Caco-2 (cell line): Measurements from ENCODE around the gene MRM2. TPM values are rescaled to one million over a fixed set of nuclear protein-coding genes. Genes with fewer than 3 reads are reported as not detected.

ENCODE experiments used
- BruUV-seq: library from RNA; stranded (reverse); fragments of 400-500 nt; replicated peaks from 2 replicates; lab custom pipeline; 2021; lab: Mats Ljungman, UMichigan
- CTCF ChIA-PET: fragments of 300-600 bp; sonication (Branson Sonifier 250); formaldehyde crosslinking; loops from one replicate; lab custom pipeline; 2022; ENCODE audit warnings: antibody characterized with exemption; lab: Charles Lee
- POLR2A ChIA-PET: fragments of 300-600 bp; sonication (Branson Sonifier 250); formaldehyde crosslinking; loops from one replicate; lab custom pipeline; 2022; ENCODE audit warnings: antibody characterized with exemption; lab: Charles Lee
- DNase-seq, 2 experiments: peaks; one replicate each; pipeline versions ENCODE4 v3.0.0 to v3.0.0-alpha.2; 2020 to 2022
- H3K27me3 ChIP-seq: replicated peaks from 2 replicates; pipeline ENCODE4 v1.6.0; 2011; ENCODE audit warnings: low read length; ENCODE audit not compliant: control insufficient read depth, insufficient read depth
- H3K36me3 ChIP-seq: 2 replicates; pipeline ENCODE4 v1.5.1; 2011; ENCODE audit warnings: low read length; ENCODE audit not compliant: control insufficient read depth, insufficient read depth
- H3K4me1 ChIP-seq: fragments of 250-450 bp; sonication (Bioruptor Pico); 2 replicates; pipeline ENCODE4 v1.5.1; 2020; ENCODE audit warnings: mild to moderate bottlenecking
- H3K4me3 ChIP-seq: 2 replicates; pipeline ENCODE4 v1.5.1; 2011; ENCODE audit warnings: low read depth, mild to moderate bottlenecking, control low read depth, low read length
- H3K9me3 ChIP-seq: fragments of 250-450 bp; sonication (Bioruptor Pico); 2 replicates; pipeline ENCODE4 v1.5.1; 2020; ENCODE audit warnings: mild to moderate bottlenecking, moderate library complexity
- H3K27ac Mint-ChIP-seq: one replicate; pipeline ENCODE4 v1.8.0; 2022; ENCODE audit warnings: mixed read lengths; ENCODE audit not compliant: unreplicated experiment
- H3K27me3 Mint-ChIP-seq: one replicate; pipeline ENCODE4 v1.8.0; 2022; ENCODE audit warnings: mixed read lengths; ENCODE audit not compliant: insufficient read depth, unreplicated experiment
- H3K36me3 Mint-ChIP-seq: one replicate; pipeline ENCODE4 v1.8.0; 2022; ENCODE audit warnings: mild to moderate bottlenecking, mixed read lengths; ENCODE audit not compliant: insufficient read depth, unreplicated experiment
- H3K4me1 Mint-ChIP-seq: one replicate; pipeline ENCODE4 v1.8.0; 2022; ENCODE audit warnings: low read depth, mixed read lengths; ENCODE audit not compliant: unreplicated experiment
- H3K4me3 Mint-ChIP-seq: one replicate; pipeline ENCODE4 v1.8.0; 2022; ENCODE audit warnings: mild to moderate bottlenecking, moderate library complexity, mixed read lengths; ENCODE audit not compliant: unreplicated experiment
- H3K9me3 Mint-ChIP-seq: one replicate; pipeline ENCODE4 v1.8.0; 2022; ENCODE audit warnings: mixed read lengths; ENCODE audit not compliant: unreplicated experiment
- CTCF ChIP-seq, 2 experiments: fragments of 200-600 bp in 1 of 2; IDR thresholded peaks; 1 replicate in 1 of 2; 2 replicates in 1 of 2; pipeline versions ENCODE4 v1.5.1 to v1.8.0; 2011 to 2022; ENCODE audit warnings: antibody characterized with exemption in 1 of 2, control low read depth in 1 of 2, inconsistent platforms in 1 of 2, low read depth in 1 of 2, low read length in 1 of 2, mild to moderate bottlenecking in 1 of 2, moderate library complexity in 1 of 2; ENCODE audit not compliant: insufficient read depth in 1 of 2, severe bottlenecking in 1 of 2, unreplicated experiment in 1 of 2
- intact Hi-C: fragments of 100-400 bp; cut with micrococcal nuclease; formaldehyde crosslinking; loops from one replicate; pipeline ENCODE4 v1.10.0; 2022; ENCODE audit not compliant: unreplicated experiment
- total RNA-seq: library from RNA; stranded (reverse); gene quantifications from 2 replicates; pipeline ENCODE4 v1.2.3, GENCODE V29; 2022

Gene MRM2
- total RNA-seq, 1 experiment from 2014 or later: 48.8 TPM

GRCh38 chr7:2213551-2214215 lies 28.3 kb downstream of the MRM2 start:
- H3K36me3 Mint-ChIP-seq: peaks cover 73% of the 10 kb centered on the region
- no peak for TF ChIP-seq CTCF (IDR thresholded peaks at IDR 0.05; ENCODE audit: insufficient read depth in 1 of 2, low read depth in 1 of 2, low read length in 1 of 2, severe bottlenecking in 1 of 2, unreplicated experiment in 1 of 2)
- H3K36me3 ChIP-seq: peaks cover 10% of the 10 kb centered on the region
- no peak overlapping the region for H3K4me3 ChIP-seq
- BruUV-seq: no TSS peak
- H3K9me3 Mint-ChIP-seq: no peaks in the 10 kb centered on the region
- no peaks in the 10 kb centered on the region for H3K27me3 Mint-ChIP-seq
- no peaks in the 10 kb centered on the region for H3K4me1 ChIP-seq
- POLR2A ChIA-PET: interaction anchor here (0.6 kb wide), 1 partner anchor 35 kb away, joined by 4 read pairs; no protein-coding TSS in a partner anchor
- no peak overlapping the region for H3K4me3 Mint-ChIP-seq
- intact Hi-C loops: no loop called here
- H3K27me3 ChIP-seq: no peaks in the 10 kb centered on the region
- CTCF ChIA-PET: interaction anchor here (0.7 kb wide), 1 partner anchor 135 kb away, joined by 3 read pairs; no protein-coding TSS in a partner anchor
- DNase-seq: no peak
- H3K27ac Mint-ChIP-seq: no peak overlapping the region
- H3K9me3 ChIP-seq: no peaks in the 10 kb centered on the region
- no peaks in the 10 kb centered on the region for H3K4me1 Mint-ChIP-seq

GRCh38 chr7:2212906-2213305 lies 29.1 kb downstream of the MRM2 start:
- no peak overlapping the region for H3K27ac Mint-ChIP-seq
- H3K36me3 Mint-ChIP-seq: peaks cover 68% of the 10 kb centered on the region
- intact Hi-C loops: no loop called here

DNA sequence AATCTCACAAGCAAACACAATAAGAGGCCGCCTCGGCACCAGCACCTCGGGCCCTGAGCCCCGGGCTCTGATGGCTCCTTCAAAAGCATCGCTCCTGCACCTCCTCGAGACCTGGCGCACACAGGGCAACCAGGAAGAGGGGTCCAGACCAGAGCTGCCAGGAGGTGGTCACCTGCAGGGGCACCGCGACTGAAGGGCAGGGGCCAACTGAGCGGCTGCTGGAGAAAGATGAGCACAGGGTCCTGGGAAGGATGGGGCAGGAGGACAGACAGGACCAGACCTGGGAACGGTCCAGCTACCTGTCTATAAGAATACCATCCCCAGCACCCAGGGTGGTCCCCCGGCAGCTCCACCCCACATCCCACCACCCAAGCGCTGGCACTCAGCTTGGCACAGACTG lies 30.1 kb downstream of the MRM2 start:
- H3K27me3 Mint-ChIP-seq: no peaks in the 10 kb centered on the region
- POLR2A ChIA-PET: no interaction called here
- no peaks in the 10 kb centered on the region for H3K27me3 ChIP-seq
- CTCF ChIA-PET: interaction anchor here (0.6 kb wide), 1 partner anchor 200 kb away, joined by 5 read pairs; no protein-coding TSS in a partner anchor
- H3K4me3 ChIP-seq: no peak overlapping the region
- H3K36me3 ChIP-seq: peaks cover 13% of the 10 kb centered on the region
- no peaks in the 10 kb centered on the region for H3K9me3 ChIP-seq
- H3K4me3 Mint-ChIP-seq: no peak overlapping the region
- intact Hi-C loops: no loop called here
- no TSS peak for BruUV-seq
- no peak for TF ChIP-seq CTCF (IDR thresholded peaks at IDR 0.05; ENCODE audit: insufficient read depth in 1 of 2, low read depth in 1 of 2, low read length in 1 of 2, severe bottlenecking in 1 of 2, unreplicated experiment in 1 of 2)
- H3K4me1 ChIP-seq: no peaks in the 10 kb centered on the region
- no peaks in the 10 kb centered on the region for H3K9me3 Mint-ChIP-seq
- H3K27ac Mint-ChIP-seq: no peak overlapping the region
- peaks cover 67% of the 10 kb centered on the region for H3K36me3 Mint-ChIP-seq
- no peak for DNase-seq
- no peaks in the 10 kb centered on the region for H3K4me1 Mint-ChIP-seq

More at GRCh38 chr7:2212906-2213305, 29.1 kb downstream of the MRM2 start:
- Mint-ChIP-seq H3K27me3 (no peaks in the 10 kb centered on the region), H3K4me3 (no peak overlapping the region), H3K9me3 (no peaks in the 10 kb centered on the region), H3K4me1 (no peaks in the 10 kb centered on the region)
- no peak for DNase-seq
- no peaks in the 10 kb centered on the region for H3K9me3 ChIP-seq
- H3K4me1 ChIP-seq: no peaks in the 10 kb centered on the region
- CTCF ChIA-PET: interaction anchor here (0.7 kb wide), 1 partner anchor 136 kb away, joined by 3 read pairs; no protein-coding TSS in a partner anchor
- no TSS peak for BruUV-seq
- TF ChIP-seq CTCF (IDR thresholded peaks at IDR 0.05; ENCODE audit: insufficient read depth in 1 of 2, low read depth in 1 of 2, low read length in 1 of 2, severe bottlenecking in 1 of 2, unreplicated experiment in 1 of 2): no peak
- H3K36me3 ChIP-seq: peaks cover 13% of the 10 kb centered on the region
- H3K4me3 ChIP-seq: no peak overlapping the region
- POLR2A ChIA-PET: interaction anchor here (0.6 kb wide), 1 partner anchor 36 kb away, joined by 4 read pairs; no protein-coding TSS in a partner anchor
- H3K27me3 ChIP-seq: no peaks in the 10 kb centered on the region
